DOHH2 (cell line): ENCODE data around the gene EPAS1.

Experiments used
- EZH2phosphoT487 ChIP-seq: fragments of 200-600 bp; sonication (generic); IDR thresholded peaks from 2 replicates; pipeline ENCODE4 v1.6.1; 2017; ENCODE audit warnings: borderline replicate concordance, mild to moderate bottlenecking, antibody characterized with exemption, low read length, moderate library complexity, mixed read lengths
- TF ChIP-seq, protein P1 (sequence below): fragments of 200-600 bp; sonication (generic); IDR thresholded peaks from one replicate; pipeline ENCODE4 v1.5.1; 2014; ENCODE audit warnings: antibody characterized with exemption, mild to moderate bottlenecking, low read depth, low read length; ENCODE audit not compliant: poor library complexity, severe bottlenecking

DNA sequence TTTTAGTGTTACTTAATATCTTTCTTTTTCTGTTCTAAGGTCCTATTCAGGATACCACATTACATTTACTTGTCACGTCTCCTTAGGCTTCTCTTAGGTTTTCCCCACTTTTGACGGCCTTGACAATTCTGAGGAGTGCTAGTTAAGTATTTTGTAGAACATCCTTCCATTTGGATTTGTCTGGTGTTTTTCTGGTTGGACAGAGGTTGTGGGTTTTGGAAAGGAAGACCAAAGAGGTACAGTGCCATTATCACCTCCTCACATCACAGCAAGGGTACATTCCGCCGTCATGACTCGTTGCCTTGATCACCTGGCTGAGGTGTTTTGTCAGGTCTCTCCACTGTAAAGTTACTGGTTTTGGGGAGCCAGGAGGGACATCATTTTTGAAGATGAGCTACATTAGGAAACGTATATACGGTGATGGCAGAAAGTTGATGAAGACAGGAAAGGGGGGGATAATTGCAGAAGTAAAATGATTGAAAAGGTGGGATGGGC lies 93.7 kb downstream of the EPAS1 start:
- TF ChIP-seq, protein P1, sequence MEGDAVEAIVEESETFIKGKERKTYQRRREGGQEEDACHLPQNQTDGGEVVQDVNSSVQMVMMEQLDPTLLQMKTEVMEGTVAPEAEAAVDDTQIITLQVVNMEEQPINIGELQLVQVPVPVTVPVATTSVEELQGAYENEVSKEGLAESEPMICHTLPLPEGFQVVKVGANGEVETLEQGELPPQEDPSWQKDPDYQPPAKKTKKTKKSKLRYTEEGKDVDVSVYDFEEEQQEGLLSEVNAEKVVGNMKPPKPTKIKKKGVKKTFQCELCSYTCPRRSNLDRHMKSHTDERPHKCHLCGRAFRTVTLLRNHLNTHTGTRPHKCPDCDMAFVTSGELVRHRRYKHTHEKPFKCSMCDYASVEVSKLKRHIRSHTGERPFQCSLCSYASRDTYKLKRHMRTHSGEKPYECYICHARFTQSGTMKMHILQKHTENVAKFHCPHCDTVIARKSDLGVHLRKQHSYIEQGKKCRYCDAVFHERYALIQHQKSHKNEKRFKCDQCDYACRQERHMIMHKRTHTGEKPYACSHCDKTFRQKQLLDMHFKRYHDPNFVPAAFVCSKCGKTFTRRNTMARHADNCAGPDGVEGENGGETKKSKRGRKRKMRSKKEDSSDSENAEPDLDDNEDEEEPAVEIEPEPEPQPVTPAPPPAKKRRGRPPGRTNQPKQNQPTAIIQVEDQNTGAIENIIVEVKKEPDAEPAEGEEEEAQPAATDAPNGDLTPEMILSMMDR = no peak
- TF ChIP-seq EZH2phosphoT487 = no peak
